GM12878 (cell line): Measurements from ENCODE around the gene DIAPH2. TPM values are rescaled to one million over a fixed set of nuclear protein-coding genes. Genes with fewer than 3 reads are reported as not detected.

Experiments
- ATAC-seq: fragments of 200-7000 bp; cut with Tn5 transposase; 3 replicates; pipeline ENCODE4 v1.9.1; 2020; ENCODE audit warnings: mild to moderate bottlenecking, moderate library complexity
- BruUV-seq: library from RNA; stranded (reverse); fragments of 400-500 nt; replicated peaks from 2 replicates; lab custom pipeline; 2021; lab: Mats Ljungman, UMichigan
- CTCF ChIA-PET: fragments of 300-600 bp; sonication (Branson Sonifier 250); formaldehyde crosslinking; extraction: SDS; loops from one replicate; lab custom pipeline; 2021; ENCODE audit warnings: inconsistent platforms; lab: Yijun Ruan, JAX
- POLR2A ChIA-PET: fragments of 350-600 bp; formaldehyde crosslinking; extraction: SDS; loops from one replicate; lab custom pipeline; 2021; ENCODE audit warnings: inconsistent platforms; lab: Charles Lee
- RAD21 ChIA-PET: fragments of 300-600 bp; sonication (Branson Sonifier 250); formaldehyde crosslinking; loops from one replicate; lab custom pipeline; 2023; ENCODE audit warnings: antibody characterized with exemption; ENCODE audit not compliant: unreplicated experiment; lab: Charles Lee
- SMC1A ChIA-PET: fragments of 300-600 bp; sonication (Branson Sonifier 250); formaldehyde crosslinking; loops from one replicate; lab custom pipeline; 2023; ENCODE audit not compliant: unreplicated experiment, uncharacterized antibody; lab: Charles Lee
- DNase-seq: peaks from one replicate; pipeline ENCODE4 v3.0.0-alpha.2; 2011; ENCODE audit warnings: low read depth, low spot score
- FAIRE-seq: peaks from 3 replicates; lab custom pipeline; 2011; peaks lifted over from hg19 to GRCh38; lab: Jason Lieb, UNC
- H2AFZ ChIP-seq: 2 replicates; pipeline ENCODE4 v1.6.0; 2011; ENCODE audit warnings: low read depth, low read length, control low read depth; ENCODE audit not compliant: control insufficient read depth
- H3K27ac ChIP-seq: 2 replicates; pipeline ENCODE4 v1.5.1; 2011; ENCODE audit warnings: control low read depth; ENCODE audit not compliant: control insufficient read depth, insufficient read depth
- H3K27me3 ChIP-seq, 2 experiments: replicated peaks in 1 of 2; 2 replicates each; pipeline versions ENCODE4 v1.6.0 to v1.6.1; 2011; ENCODE audit warnings: low read length in 1 of 2; ENCODE audit not compliant: control insufficient read depth in 2 of 2, insufficient read depth in 2 of 2
- H3K36me3 ChIP-seq, 2 experiments: 2 replicates each; pipeline ENCODE4 v1.5.1; 2011; ENCODE audit warnings: low read length in 1 of 2; ENCODE audit not compliant: control insufficient read depth in 2 of 2, insufficient read depth in 2 of 2
- H3K4me1 ChIP-seq: 2 replicates; pipeline ENCODE4 v1.6.1; 2011; ENCODE audit warnings: mild to moderate bottlenecking, low read length, moderate library complexity, mixed read lengths; ENCODE audit not compliant: control insufficient read depth, insufficient read depth
- H3K4me2 ChIP-seq: 2 replicates; pipeline ENCODE4 v1.6.0; 2011; ENCODE audit warnings: control low read depth; ENCODE audit not compliant: control insufficient read depth, insufficient read depth
- H3K4me3 ChIP-seq: fragments of 200-600 bp; sonication (generic); 2 replicates; pipeline ENCODE4 v1.5.1; 2016
- H3K79me2 ChIP-seq: 2 replicates; pipeline ENCODE4 v1.6.0; 2011; ENCODE audit warnings: low read length; ENCODE audit not compliant: control insufficient read depth, insufficient read depth
- H3K9ac ChIP-seq: 2 replicates; pipeline ENCODE4 v1.8.0; 2011; ENCODE audit warnings: low read length, control low read depth, mixed read lengths; ENCODE audit not compliant: control insufficient read depth, insufficient read depth
- H3K9me3 ChIP-seq: replicated peaks from 3 replicates; pipeline ENCODE4 v1.5.1; 2011; ENCODE audit warnings: mild to moderate bottlenecking, low read length; ENCODE audit not compliant: control insufficient read depth, insufficient read depth
- H4K20me1 ChIP-seq: 2 replicates; pipeline ENCODE4 v1.6.0; 2011; ENCODE audit not compliant: control insufficient read depth, insufficient read depth
- CREB1 ChIP-seq: IDR thresholded peaks from 2 replicates; pipeline ENCODE4 v1.6.1; 2012; ENCODE audit warnings: low read depth, mild to moderate bottlenecking, inconsistent platforms
- E4F1 ChIP-seq: fragments of 450-650 bp; IDR thresholded peaks from 2 replicates; pipeline ENCODE4 v1.6.1; 2018; ENCODE audit warnings: borderline replicate concordance, mild to moderate bottlenecking; ENCODE audit not compliant: partially characterized antibody
- FOXM1 ChIP-seq: IDR thresholded peaks from 2 replicates; pipeline ENCODE4 v1.6.1; 2012; ENCODE audit warnings: low read depth, mild to moderate bottlenecking, inconsistent platforms, low read length, moderate library complexity
- IRF4 ChIP-seq: IDR thresholded peaks from 2 replicates; pipeline ENCODE4 v1.6.1; 2011; ENCODE audit warnings: low read depth, low read length
- MAX ChIP-seq: IDR thresholded peaks from 2 replicates; pipeline ENCODE4 v1.6.1; 2012; ENCODE audit warnings: low read depth, low read length, improper control_type of control experiment
- NFXL1 ChIP-seq: fragments of 450-650 bp; IDR thresholded peaks from 2 replicates; pipeline ENCODE4 v1.6.1; 2017; ENCODE audit warnings: antibody characterized with exemption, mild to moderate bottlenecking, borderline replicate concordance
- POLR2AphosphoS5 ChIP-seq: IDR thresholded peaks from 2 replicates; pipeline ENCODE4 v1.6.1; 2011; ENCODE audit warnings: mild to moderate bottlenecking, low read length, inconsistent platforms
- RUNX3 ChIP-seq: IDR thresholded peaks from 2 replicates; pipeline ENCODE4 v1.6.1; 2012; ENCODE audit warnings: low read length, inconsistent platforms
- TARDBP ChIP-seq: IDR thresholded peaks from 2 replicates; pipeline ENCODE4 v1.6.1; 2016; ENCODE audit warnings: borderline replicate concordance
- WGBS: methylation state at CpG from one replicate; pipeline ENCODE4 v1.1.6; 2016; ENCODE audit warnings: low lambda C conversion rate; ENCODE audit not compliant: insufficient replicate concordance, insufficient coverage; ENCODE audit errors: missing lambda C conversion rate; 5-methylcytosine and 5-hydroxymethylcytosine counted together
- in situ Hi-C: fragments of 300-500 bp; cut with MboI; formaldehyde crosslinking; loops from 9 replicates; pipeline ENCODE4 v1.14.3; 2018; ENCODE audit warnings: mixed read lengths
- intact Hi-C: fragments of 100-400 bp; cut with micrococcal nuclease; formaldehyde crosslinking; loops from one replicate; pipeline ENCODE4 v1.14.2; 2022; ENCODE audit not compliant: unreplicated experiment
- polyA plus RNA-seq, 11 experiments: library from polyadenylated mRNA; depleted of rRNA in 4 of 11; unstranded in 6 of 11; stranded (reverse) in 5 of 11; fragments of >200 nt; fragmentation: Nextera tagmentation in 4 of 11; fragmentation: Illumina TruSeq in 1 of 11; extraction: Ambion mirVana in 4 of 11; extraction: Trizol in 1 of 11; gene quantifications; 1 replicate in 1 of 11; 2 replicates in 10 of 11; pipeline versions ENCODE4 v1.2.1 to v1.2.3, GENCODE V29; 2011 to 2016; ENCODE audit warnings: inconsistent platforms in 2 of 11, missing spikeins in 2 of 11, low read depth in 1 of 11
- total RNA-seq, 4 experiments: library from RNA; depleted of rRNA in 3 of 4; stranded (reverse); fragments of >200 nt in 3 of 4; fragmentation: Illumina TruSeq in 1 of 4; extraction: Trizol in 1 of 4; gene quantifications; 2 replicates each; pipeline versions ENCODE4 v1.2.1 to v1.2.3, GENCODE V29; 2013 to 2021

Gene DIAPH2
- total and polyA plus RNA-seq, 10 of the 15 experiments (the other 5 are each of a cell fraction or from before 2014, with no cell fraction given), result 2.2 to 16.6 (median 8.8) TPM

- ChIA-PET POLR2A (no interaction called here), SMC1A (no interaction called here), RAD21 (no interaction called here), CTCF (no interaction called here)
- no peak for DNase-seq
- Histone ChIP-seq H3K9ac (no peak overlapping the region), H3K36me3 (no peaks in the 10 kb centered on the region), H3K4me2 (no peak overlapping the region), H2AFZ (no peak overlapping the region), H3K27ac (no peak overlapping the region), H3K27me3 (no peaks in the 10 kb centered on the region), H3K4me1 (no peaks in the 10 kb centered on the region), H3K4me3 (no peak overlapping the region), H3K79me2 (no peaks in the 10 kb centered on the region), H4K20me1 (no peaks in the 10 kb centered on the region), H3K9me3 (no peaks in the 10 kb centered on the region)
- no peak for FAIRE-seq
- no peak for TF ChIP-seq IRF4
- no peak for TF ChIP-seq TARDBP
- no peak for TF ChIP-seq RUNX3
- TF ChIP-seq E4F1, result no peak
- intact Hi-C loops, result no loop called here
- no TSS peak for BruUV-seq
- ATAC-seq, result no peak
- in situ Hi-C loops, result no loop called here
- 45% methylated on average over 3 of the region's 3 CpGs for WGBS
Measured at GRCh38 chrX:97046867-97047266, 362.2 kb downstream of the DIAPH2 start.

- H3K27ac ChIP-seq, result no peak overlapping the region
- 30% methylated on average over 2 of the region's 2 CpGs for WGBS
- in situ Hi-C loops, result no loop called here
- H2AFZ ChIP-seq, result no peak overlapping the region
- no peak overlapping the region for H3K4me3 ChIP-seq
- H3K9me3 ChIP-seq, result no peaks in the 10 kb centered on the region
- no peak for FAIRE-seq
- ChIA-PET CTCF (interaction anchor here (0.6 kb wide), 1 partner anchor 313 kb away, joined by 4 read pairs; no protein-coding TSS in a partner anchor), POLR2A (no interaction called here), SMC1A (no interaction called here), RAD21 (no interaction called here)
- TF ChIP-seq NFXL1, result no peak
- no peak for TF ChIP-seq FOXM1
- TF ChIP-seq MAX, result no peak
- no peak for TF ChIP-seq POLR2AphosphoS5
- no peak for TF ChIP-seq CREB1
- H3K27me3 ChIP-seq, result no peaks in the 10 kb centered on the region
- H3K4me2 ChIP-seq, result no peak overlapping the region
- no peak for DNase-seq
- H3K9ac ChIP-seq, result no peak overlapping the region
- no peaks in the 10 kb centered on the region for H4K20me1 ChIP-seq
- no peaks in the 10 kb centered on the region for H3K79me2 ChIP-seq
- intact Hi-C loops, result no loop called here
- BruUV-seq, result no TSS peak
- no peaks in the 10 kb centered on the region for H3K36me3 ChIP-seq
- no peaks in the 10 kb centered on the region for H3K4me1 ChIP-seq
- no peak for ATAC-seq
Measured at GRCh38 chrX:97050392-97050791, 365.8 kb downstream of the DIAPH2 start.
